ENCODE measurements around the gene IMPDH2.

- no peak for TF ChIP-seq CTCF (IDR thresholded peaks at IDR 0.05)
- TF ChIP-seq POLR2AphosphoS5 (IDR thresholded peaks at IDR 0.05): peak; percentile 88 to 96 (median 93)
These were observed 7.9 kb downstream of the IMPDH2 start for GRCh38 chr3:49021213-49021812.
